Measurements from ENCODE around the gene OTULINL. TPM values are rescaled to one million over a fixed set of nuclear protein-coding genes. Genes with fewer than 3 reads are reported as not detected.

Gene OTULINL
- total and polyA plus RNA-seq, 10 donors = 3.8 to 52.5 (median 31.2) TPM

- H3K27me3 ChIP-seq (replicated peaks in 1 of 7) = no peaks in the 10 kb centered on the region
- WGBS, 5 donors = 41 to 61% (median 53%) methylated on average over 8 of the region's 8 CpGs
- no peaks in the 10 kb centered on the region for H3K9me3 ChIP-seq
- no peak overlapping the region for H3K4me3 ChIP-seq
- peaks cover 2 to 92% (median 22%) of the 10 kb centered on the region in 6 donors for H3K36me3 ChIP-seq
- intact Hi-C loops (cut with DNase I; ENCODE audit: low total_unique reads) = no loop called here
- TF ChIP-seq CTCF (IDR thresholded peaks at IDR 0.05 in 8 of 11, conservative IDR thresholded peaks at IDR 0.05 in 3 of 11) = no peak
- TF ChIP-seq POLR2AphosphoS5 (IDR thresholded peaks at IDR 0.05) = no peak
- TF ChIP-seq POLR2A (IDR thresholded peaks at IDR 0.05) = no peak
- peak overlapping the region in 3 of 8 donors; percentile 33 to 52 (median 34) for H3K27ac ChIP-seq
- no peak for DNase-seq
- H3K4me1 ChIP-seq = peaks cover 0 to 16% (median 0%) of the 10 kb centered on the region in 6 donors
Observed at GRCh38 chr5:14607104-14607503, 25.5 kb downstream of the OTULINL start.

GRCh38 chr5:14608169-14608568 is 26.6 kb downstream of the OTULINL start:
- Histone ChIP-seq H3K4me3 (no peak overlapping the region), H3K27me3 (replicated peaks in 1 of 7) (no peaks in the 10 kb centered on the region), H3K36me3 (peaks cover 2 to 92% (median 20%) of the 10 kb centered on the region in 6 donors), H3K27ac (peak overlapping the region in 1 of 8 donors; percentile 52), H3K4me1 (peaks cover 0 to 16% (median 0%) of the 10 kb centered on the region in 6 donors), H3K9me3 (no peaks in the 10 kb centered on the region)
- DNase-seq = no peak
- intact Hi-C loops (cut with DNase I; ENCODE audit: low total_unique reads) = no loop called here
- TF ChIP-seq POLR2AphosphoS5 (IDR thresholded peaks at IDR 0.05) = no peak
- no peak for TF ChIP-seq CTCF (IDR thresholded peaks at IDR 0.05 in 8 of 11, conservative IDR thresholded peaks at IDR 0.05 in 3 of 11)
- no peak for TF ChIP-seq POLR2A (IDR thresholded peaks at IDR 0.05)
- WGBS, 5 donors = 45 to 70% (median 55%) methylated on average over 2 of the region's 2 CpGs

- TF ChIP-seq POLR2A (IDR thresholded peaks at IDR 0.05) = no peak
- no peak for TF ChIP-seq POLR2AphosphoS5 (IDR thresholded peaks at IDR 0.05)
- TF ChIP-seq CTCF (IDR thresholded peaks at IDR 0.05 in 8 of 11, conservative IDR thresholded peaks at IDR 0.05 in 3 of 11) = no peak
- Histone ChIP-seq H3K27ac (no peak overlapping the region), H3K4me1 (peaks cover 0 to 11% (median 0%) of the 10 kb centered on the region in 6 donors), H3K9me3 (no peaks in the 10 kb centered on the region), H3K27me3 (replicated peaks in 1 of 7) (no peaks in the 10 kb centered on the region), H3K36me3 (peaks cover 2 to 97% (median 36%) of the 10 kb centered on the region in 6 donors), H3K4me3 (no peak overlapping the region)
- DNase-seq = no peak
- 78 to 96% (median 86%) methylated on average over 2 of the region's 2 CpGs for WGBS, 5 donors
- intact Hi-C loops (cut with DNase I; ENCODE audit: low total_unique reads) = no loop called here
Observed at GRCh38 chr5:14611737-14612136, 30.1 kb downstream of the OTULINL start.

- TF ChIP-seq POLR2AphosphoS5 (IDR thresholded peaks at IDR 0.05) = no peak
- TF ChIP-seq CTCF (IDR thresholded peaks at IDR 0.05 in 8 of 11, conservative IDR thresholded peaks at IDR 0.05 in 3 of 11) = no peak
- intact Hi-C loops (cut with DNase I; ENCODE audit: low total_unique reads) = no loop called here
- no peak overlapping the region for H3K27ac ChIP-seq
- 90 to 97% (median 96%) methylated on average over 5 of the region's 5 CpGs for WGBS, 5 donors
- no peak overlapping the region for H3K4me3 ChIP-seq
- no peak for DNase-seq
- H3K4me1 ChIP-seq = no peaks in the 10 kb centered on the region
- peaks cover 0 to 86% (median 31%) of the 10 kb centered on the region in 6 donors for H3K36me3 ChIP-seq
- no peaks in the 10 kb centered on the region for H3K9me3 ChIP-seq
- no peaks in the 10 kb centered on the region for H3K27me3 ChIP-seq (replicated peaks in 1 of 7)
Observed at GRCh38 chr5:14614490-14614889, 32.9 kb downstream of the OTULINL start.
